Vagina (tissue), 2 donors: ENCODE results near the gene ANKRD44. TPM values are rescaled to one million over a fixed set of nuclear protein-coding genes. Genes with fewer than 3 reads are reported as not detected.

ENCODE experiments used
- DNase-seq, 2 donors: peaks; one replicate each; pipeline ENCODE4 v3.0.0-alpha.2; 2017; ENCODE audit errors: extremely low spot score in 2 of 2
- H3K27ac ChIP-seq: fragments of 200-600 bp; sonication (generic); one replicate; pipeline ENCODE4 v1.5.1; 2019
- H3K27me3 ChIP-seq: fragments of 200-600 bp; sonication (generic); one replicate; pipeline ENCODE4 v1.5.1; 2019
- H3K36me3 ChIP-seq, 2 donors: fragments of 200-600 bp; sonication (generic); one replicate each; pipeline ENCODE4 v1.5.1; 2017 to 2019
- H3K4me1 ChIP-seq: fragments of 200-600 bp; sonication (generic); one replicate; pipeline ENCODE4 v1.5.1; 2019
- H3K4me3 ChIP-seq, 2 donors: fragments of 200-600 bp; sonication (generic); 1 replicate in 1 of 2; 2 replicates in 1 of 2; pipeline ENCODE4 v1.5.1; 2016 to 2019
- H3K9me3 ChIP-seq: fragments of 200-600 bp; sonication (generic); one replicate; pipeline ENCODE4 v1.5.1; 2019
- POLR2A ChIP-seq, 2 donors: fragments of 450-650 bp; IDR thresholded peaks; one replicate each; pipeline ENCODE4 v1.6.1; 2017; ENCODE audit warnings: antibody characterized with exemption in 2 of 2, mild to moderate bottlenecking in 2 of 2, moderate library complexity in 2 of 2
- POLR2AphosphoS5 ChIP-seq, 2 donors: sonication (generic); formaldehyde crosslinking; IDR thresholded peaks; one replicate each; pipeline ENCODE4 v1.9.0; 2017; ENCODE audit warnings: antibody characterized with exemption in 2 of 2, mild to moderate bottlenecking in 2 of 2, low read depth in 1 of 2; ENCODE audit not compliant: insufficient read depth in 1 of 2
- intact Hi-C: fragments of 100-400 bp; cut with DNase I; formaldehyde crosslinking; loops from one replicate; pipeline ENCODE4 v1.15.1; 2023
- total RNA-seq: library from RNA; depleted of rRNA; stranded (reverse); fragments of >200 nt; gene quantifications from one replicate; pipeline ENCODE4 v1.2.3, GENCODE V29; 2016
- TF ChIP-seq, protein P1 (sequence below), 3 experiments: fragments of 450-650 bp in 2 of 3; fragments of 200-600 bp in 1 of 3; sonication (generic) in 1 of 3; IDR thresholded peaks; one replicate each; pipeline ENCODE4 v1.5.1; 2017 to 2019; ENCODE audit warnings: antibody characterized with exemption in 3 of 3, mild to moderate bottlenecking in 2 of 3, moderate library complexity in 2 of 3

The ANKRD44 gene
- total RNA-seq, 1 donor from 2014 or later, result 46.4 TPM

DNA sequence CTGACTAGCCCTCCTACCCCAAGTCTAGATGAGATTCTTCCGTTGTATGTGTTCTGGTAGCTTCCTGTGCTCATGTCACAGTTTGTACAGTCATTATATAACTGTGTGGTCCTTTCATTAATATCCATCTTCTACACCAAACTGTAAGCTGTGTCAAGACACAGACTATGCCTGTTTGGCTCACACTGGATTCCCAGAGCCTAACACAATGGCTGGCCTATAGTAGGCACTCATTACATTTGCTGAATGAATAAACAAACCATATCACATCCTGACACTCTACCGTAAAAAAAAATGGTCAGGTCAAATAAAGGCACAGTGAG is 72.6 kb downstream of the ANKRD44 start:
- peaks cover 52% of the 10 kb centered on the region for H3K4me1 ChIP-seq
- TF ChIP-seq, protein P1, sequence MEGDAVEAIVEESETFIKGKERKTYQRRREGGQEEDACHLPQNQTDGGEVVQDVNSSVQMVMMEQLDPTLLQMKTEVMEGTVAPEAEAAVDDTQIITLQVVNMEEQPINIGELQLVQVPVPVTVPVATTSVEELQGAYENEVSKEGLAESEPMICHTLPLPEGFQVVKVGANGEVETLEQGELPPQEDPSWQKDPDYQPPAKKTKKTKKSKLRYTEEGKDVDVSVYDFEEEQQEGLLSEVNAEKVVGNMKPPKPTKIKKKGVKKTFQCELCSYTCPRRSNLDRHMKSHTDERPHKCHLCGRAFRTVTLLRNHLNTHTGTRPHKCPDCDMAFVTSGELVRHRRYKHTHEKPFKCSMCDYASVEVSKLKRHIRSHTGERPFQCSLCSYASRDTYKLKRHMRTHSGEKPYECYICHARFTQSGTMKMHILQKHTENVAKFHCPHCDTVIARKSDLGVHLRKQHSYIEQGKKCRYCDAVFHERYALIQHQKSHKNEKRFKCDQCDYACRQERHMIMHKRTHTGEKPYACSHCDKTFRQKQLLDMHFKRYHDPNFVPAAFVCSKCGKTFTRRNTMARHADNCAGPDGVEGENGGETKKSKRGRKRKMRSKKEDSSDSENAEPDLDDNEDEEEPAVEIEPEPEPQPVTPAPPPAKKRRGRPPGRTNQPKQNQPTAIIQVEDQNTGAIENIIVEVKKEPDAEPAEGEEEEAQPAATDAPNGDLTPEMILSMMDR (IDR thresholded peaks at IDR 0.05), result no peak
- TF ChIP-seq POLR2AphosphoS5 (IDR thresholded peaks at IDR 0.05; ENCODE audit: insufficient read depth in 1 of 2, low read depth in 1 of 2) (no peak), POLR2A (IDR thresholded peaks at IDR 0.05) (no peak)
- no peaks in the 10 kb centered on the region for H3K27me3 ChIP-seq
- peak overlapping the region; percentile 17 for H3K27ac ChIP-seq
- DNase-seq, result no peak
- no peaks in the 10 kb centered on the region for H3K9me3 ChIP-seq
- intact Hi-C loops, result no loop called here
- no peak overlapping the region for H3K4me3 ChIP-seq
- H3K36me3 ChIP-seq, result no peaks in the 10 kb centered on the region

DNA sequence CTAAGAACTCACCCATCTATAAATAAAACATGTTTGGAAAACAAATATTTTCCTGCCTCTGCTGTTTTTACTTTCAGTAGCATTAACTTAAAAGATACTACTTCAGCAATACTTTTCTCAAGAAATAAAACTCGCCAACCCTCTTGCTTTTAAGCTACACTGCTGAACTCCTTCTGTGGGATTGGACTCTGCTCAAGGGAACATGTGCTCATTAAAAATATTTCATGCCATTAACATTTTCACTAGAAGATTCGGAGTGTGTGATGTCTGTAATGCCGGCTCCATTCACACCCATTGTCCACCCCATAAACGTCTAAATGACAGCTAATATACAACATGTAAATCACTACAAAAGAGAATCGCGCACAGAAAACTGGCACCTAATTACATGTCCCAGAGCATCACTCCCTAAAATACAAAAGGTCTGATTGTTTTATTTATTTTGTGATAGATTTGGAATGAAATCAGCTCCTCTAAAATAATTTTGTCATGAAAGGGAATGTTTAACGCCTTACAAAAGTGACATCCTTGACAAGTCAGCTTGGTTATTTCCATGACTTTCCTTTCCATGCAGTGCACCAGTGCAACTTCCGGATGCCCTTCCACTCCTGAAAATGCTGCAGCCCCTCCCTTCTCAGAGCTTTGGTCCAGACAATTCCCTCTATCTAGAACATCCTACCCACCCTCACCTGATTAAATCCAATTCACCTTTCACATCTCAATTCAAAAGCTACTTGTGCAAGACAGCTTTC is 73.1 kb downstream of the ANKRD44 start:
- DNase-seq, result no peak
- H3K27ac ChIP-seq, result peak overlapping the region; percentile 17

DNA sequence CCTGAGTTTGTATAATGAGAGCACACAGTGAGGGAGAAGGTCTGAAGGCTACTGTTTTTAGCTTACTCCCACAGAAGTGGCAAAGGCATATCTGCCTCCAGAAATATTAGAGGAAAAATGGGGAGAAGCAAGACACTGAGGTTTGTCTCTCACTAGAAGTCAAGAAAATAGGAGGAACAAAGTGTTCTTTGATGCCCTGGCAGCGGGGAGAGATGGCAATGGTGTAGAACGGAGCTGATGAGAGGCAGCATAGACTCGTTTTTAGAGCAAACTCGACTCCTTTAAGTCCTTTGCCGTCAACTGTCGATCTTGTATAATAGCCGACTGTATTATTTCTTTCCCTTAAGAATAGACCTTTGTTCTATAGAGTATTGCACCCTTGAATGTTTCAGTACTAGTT is 73.8 kb downstream of the ANKRD44 start:
- intact Hi-C loops, result no loop called here
- Histone ChIP-seq H3K36me3 (no peaks in the 10 kb centered on the region), H3K4me1 (peaks cover 52% of the 10 kb centered on the region), H3K4me3 (no peak overlapping the region), H3K27ac (no peak overlapping the region), H3K9me3 (no peaks in the 10 kb centered on the region), H3K27me3 (no peaks in the 10 kb centered on the region)
- TF ChIP-seq, protein P1 (IDR thresholded peaks at IDR 0.05), result no peak
- TF ChIP-seq POLR2A (IDR thresholded peaks at IDR 0.05) (no peak), POLR2AphosphoS5 (IDR thresholded peaks at IDR 0.05; ENCODE audit: insufficient read depth in 1 of 2, low read depth in 1 of 2) (no peak)
- no peak for DNase-seq

More for the DNA sequence above, 73.1 kb downstream of the ANKRD44 start:
- no peaks in the 10 kb centered on the region for H3K27me3 ChIP-seq
- H3K4me1 ChIP-seq, result peaks cover 52% of the 10 kb centered on the region
- H3K36me3 ChIP-seq, result no peaks in the 10 kb centered on the region
- intact Hi-C loops, result no loop called here
- no peaks in the 10 kb centered on the region for H3K9me3 ChIP-seq
- TF ChIP-seq, protein P1 (IDR thresholded peaks at IDR 0.05), result no peak
- TF ChIP-seq POLR2A (IDR thresholded peaks at IDR 0.05), result no peak
- TF ChIP-seq POLR2AphosphoS5 (IDR thresholded peaks at IDR 0.05; ENCODE audit: insufficient read depth in 1 of 2, low read depth in 1 of 2), result no peak
- H3K4me3 ChIP-seq, result no peak overlapping the region

DNA sequence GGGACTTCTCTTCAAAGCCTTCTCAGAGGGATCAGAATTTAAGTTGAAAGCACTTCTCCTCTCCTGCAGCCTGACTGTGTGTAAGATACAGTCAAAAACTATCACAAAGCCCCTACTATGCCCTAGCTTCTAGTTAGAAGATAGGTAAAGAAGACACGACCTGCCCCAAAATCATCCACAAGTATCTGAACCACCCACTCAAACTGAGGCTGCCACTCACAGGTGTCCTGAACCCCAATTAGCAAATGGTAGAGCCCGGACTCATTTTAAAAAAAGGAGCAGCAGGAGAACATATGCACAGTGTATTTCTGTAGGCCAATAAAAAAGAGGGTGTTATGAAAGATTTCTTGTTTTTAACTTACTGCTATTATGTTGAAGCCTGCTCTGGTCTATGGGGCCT is 74.4 kb downstream of the ANKRD44 start:
- TF ChIP-seq POLR2A (IDR thresholded peaks at IDR 0.05), result no peak
- TF ChIP-seq POLR2AphosphoS5 (IDR thresholded peaks at IDR 0.05; ENCODE audit: insufficient read depth in 1 of 2, low read depth in 1 of 2), result no peak
- TF ChIP-seq, protein P1 (IDR thresholded peaks at IDR 0.05), result no peak
- Histone ChIP-seq H3K27ac (no peak overlapping the region), H3K27me3 (no peaks in the 10 kb centered on the region), H3K36me3 (no peaks in the 10 kb centered on the region), H3K4me3 (no peak overlapping the region), H3K4me1 (peaks cover 50% of the 10 kb centered on the region), H3K9me3 (no peaks in the 10 kb centered on the region)
- intact Hi-C loops, result no loop called here
- no peak for DNase-seq

DNA sequence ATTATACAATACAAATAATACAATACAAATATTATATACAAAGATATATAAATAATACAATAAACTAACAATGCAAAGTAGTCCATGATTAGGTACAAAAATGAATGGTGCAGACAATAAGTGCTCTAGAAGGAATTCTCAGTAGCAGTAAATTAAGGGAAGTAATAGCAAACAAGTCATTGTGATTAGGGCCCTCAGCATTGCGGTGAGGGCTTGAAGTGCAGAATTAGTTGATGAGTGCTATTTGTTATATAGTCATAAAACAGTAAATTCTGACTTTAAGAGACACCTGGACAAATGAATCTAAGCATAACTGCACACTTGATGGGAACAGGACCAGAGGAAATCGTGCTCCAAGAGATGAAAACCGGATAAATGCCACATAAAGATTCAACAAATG is 74.9 kb downstream of the ANKRD44 start:
- H3K27ac ChIP-seq, result no peak overlapping the region
- H3K27me3 ChIP-seq, result no peaks in the 10 kb centered on the region
- no peaks in the 10 kb centered on the region for H3K36me3 ChIP-seq
- TF ChIP-seq, protein P1 (IDR thresholded peaks at IDR 0.05), result no peak
- TF ChIP-seq POLR2A (IDR thresholded peaks at IDR 0.05), result no peak
- TF ChIP-seq POLR2AphosphoS5 (IDR thresholded peaks at IDR 0.05; ENCODE audit: insufficient read depth in 1 of 2, low read depth in 1 of 2), result no peak
- peaks cover 45% of the 10 kb centered on the region for H3K4me1 ChIP-seq
- intact Hi-C loops, result no loop called here
- H3K4me3 ChIP-seq, result no peak overlapping the region
- DNase-seq, result no peak
- H3K9me3 ChIP-seq, result no peaks in the 10 kb centered on the region
